ENCODE data around the gene AKR1B1. TPM values are rescaled to one million over a fixed set of nuclear protein-coding genes. Genes with fewer than 3 reads are reported as not detected.

Gene AKR1B1
- total RNA-seq, 1 donor from 2014 or later, result 99.6 TPM

- H3K4me3 Mint-ChIP-seq (ENCODE audit: unreplicated experiment), result no peak overlapping the region
- no peak overlapping the region for H3K27ac Mint-ChIP-seq (ENCODE audit: unreplicated experiment)
- H3K4me1 Mint-ChIP-seq (ENCODE audit: low read depth, unreplicated experiment), result peaks cover 7% of the 10 kb centered on the region
- peaks cover 11% of the 10 kb centered on the region for H3K36me3 Mint-ChIP-seq (ENCODE audit: unreplicated experiment)
- TF ChIP-seq CTCF (IDR thresholded peaks at IDR 0.05; ENCODE audit: partially characterized antibody, unreplicated experiment), result no peak
- peaks cover 3% of the 10 kb centered on the region for H3K9me3 Mint-ChIP-seq (ENCODE audit: unreplicated experiment)
- DNase-seq, result no peak
- H3K27me3 Mint-ChIP-seq (ENCODE audit: unreplicated experiment), result peaks cover 4% of the 10 kb centered on the region
Measured at GRCh38 chr7:134406431-134406830, 52.5 kb downstream of the AKR1B1 start.

GRCh38 chr7:134405299-134405698 lies 53.6 kb downstream of the AKR1B1 start:
- Mint-ChIP-seq H3K36me3 (ENCODE audit: unreplicated experiment) (peaks cover 11% of the 10 kb centered on the region), H3K4me3 (ENCODE audit: unreplicated experiment) (no peak overlapping the region), H3K4me1 (ENCODE audit: low read depth, unreplicated experiment) (no peaks in the 10 kb centered on the region), H3K9me3 (ENCODE audit: unreplicated experiment) (no peaks in the 10 kb centered on the region), H3K27ac (ENCODE audit: unreplicated experiment) (no peak overlapping the region), H3K27me3 (ENCODE audit: unreplicated experiment) (peaks cover 4% of the 10 kb centered on the region)
- DNase-seq, result no peak
- no peak for TF ChIP-seq CTCF (IDR thresholded peaks at IDR 0.05; ENCODE audit: partially characterized antibody, unreplicated experiment)

GRCh38 chr7:134403062-134403461 lies 55.8 kb downstream of the AKR1B1 start:
- Mint-ChIP-seq H3K9me3 (ENCODE audit: unreplicated experiment) (no peaks in the 10 kb centered on the region), H3K4me1 (ENCODE audit: low read depth, unreplicated experiment) (peaks cover 3% of the 10 kb centered on the region), H3K36me3 (ENCODE audit: unreplicated experiment) (peaks cover 5% of the 10 kb centered on the region), H3K27ac (ENCODE audit: unreplicated experiment) (no peak overlapping the region), H3K4me3 (ENCODE audit: unreplicated experiment) (no peak overlapping the region), H3K27me3 (ENCODE audit: unreplicated experiment) (peaks cover 9% of the 10 kb centered on the region)
- TF ChIP-seq CTCF (IDR thresholded peaks at IDR 0.05; ENCODE audit: partially characterized antibody, unreplicated experiment), result no peak
- no peak for DNase-seq

- H3K9me3 Mint-ChIP-seq (ENCODE audit: unreplicated experiment), result peaks cover 1% of the 10 kb centered on the region
- no peak overlapping the region for H3K27ac Mint-ChIP-seq (ENCODE audit: unreplicated experiment)
- H3K4me1 Mint-ChIP-seq (ENCODE audit: low read depth, unreplicated experiment), result peaks cover 3% of the 10 kb centered on the region
- no peak overlapping the region for H3K4me3 Mint-ChIP-seq (ENCODE audit: unreplicated experiment)
- no peak for TF ChIP-seq CTCF (IDR thresholded peaks at IDR 0.05; ENCODE audit: partially characterized antibody, unreplicated experiment)
- no peak for DNase-seq
- H3K27me3 Mint-ChIP-seq (ENCODE audit: unreplicated experiment), result peaks cover 12% of the 10 kb centered on the region
- peaks cover 5% of the 10 kb centered on the region for H3K36me3 Mint-ChIP-seq (ENCODE audit: unreplicated experiment)
Measured at GRCh38 chr7:134400859-134401258, 58.0 kb downstream of the AKR1B1 start.

- Mint-ChIP-seq H3K9me3 (ENCODE audit: unreplicated experiment) (peaks cover 1% of the 10 kb centered on the region), H3K27me3 (ENCODE audit: unreplicated experiment) (peaks cover 10% of the 10 kb centered on the region), H3K27ac (ENCODE audit: unreplicated experiment) (no peak overlapping the region), H3K4me1 (ENCODE audit: low read depth, unreplicated experiment) (peaks cover 3% of the 10 kb centered on the region), H3K4me3 (ENCODE audit: unreplicated experiment) (no peak overlapping the region), H3K36me3 (ENCODE audit: unreplicated experiment) (no peaks in the 10 kb centered on the region)
- no peak for TF ChIP-seq CTCF (IDR thresholded peaks at IDR 0.05; ENCODE audit: partially characterized antibody, unreplicated experiment)
- DNase-seq, result no peak
Measured at GRCh38 chr7:134396031-134396430, 62.9 kb downstream of the AKR1B1 start.
